Measurements from ENCODE around the gene ITGA6. TPM values are rescaled to one million over a fixed set of nuclear protein-coding genes. Genes with fewer than 3 reads are reported as not detected.

The ITGA6 gene
- polyA plus RNA-seq, 1 experiment: 14.8 TPM

- CTCF ChIA-PET: no interaction called here
Observed at GRCh38 chr2:172389685-172390339, 37.6 kb upstream of the ITGA6 start.

GRCh38 chr2:172394002-172394401 lies 33.4 kb upstream of the ITGA6 start:
- CTCF ChIA-PET: no interaction called here
- DNase-seq (ENCODE audit: low read depth, low spot score): no peak
- no peak for TF ChIP-seq CTCF (IDR thresholded peaks at IDR 0.05; ENCODE audit: low read depth, low read length)
- Histone ChIP-seq H3K9me3 (ENCODE audit: control insufficient read depth, insufficient read depth, low read length) (no peaks in the 10 kb centered on the region), H3K4me3 (ENCODE audit: low read depth, low read length) (no peak overlapping the region), H3K27ac (ENCODE audit: low read depth, low read length) (no peak overlapping the region), H3K27me3 (ENCODE audit: control insufficient read depth, insufficient read depth, low read length) (peaks cover 4% of the 10 kb centered on the region)
- POLR2A ChIA-PET: no interaction called here

More at GRCh38 chr2:172389685-172390339, 37.6 kb upstream of the ITGA6 start:
- Histone ChIP-seq H3K4me3 (ENCODE audit: low read depth, low read length) (no peak overlapping the region), H3K9me3 (ENCODE audit: control insufficient read depth, insufficient read depth, low read length) (no peaks in the 10 kb centered on the region), H3K27ac (ENCODE audit: low read depth, low read length) (no peak overlapping the region), H3K27me3 (ENCODE audit: control insufficient read depth, insufficient read depth, low read length) (no peaks in the 10 kb centered on the region)
- POLR2A ChIA-PET: no interaction called here
- no peak for DNase-seq (ENCODE audit: low read depth, low spot score)
- TF ChIP-seq CTCF (IDR thresholded peaks at IDR 0.05; ENCODE audit: low read depth, low read length): no peak

GRCh38 chr2:172395503-172395902 lies 31.9 kb upstream of the ITGA6 start:
- ChIA-PET CTCF (interaction anchor here (0.6 to 1.0 kb wide), 2 partner anchors 10 to 14 kb away, joined by 3 read pairs; no protein-coding TSS in a partner anchor), POLR2A (interaction anchor here (0.7 kb wide), 1 partner anchor 54 kb away, joined by 3 read pairs; no protein-coding TSS in a partner anchor)
- H3K27me3 ChIP-seq (ENCODE audit: control insufficient read depth, insufficient read depth, low read length): peaks cover 4% of the 10 kb centered on the region
- no peak for TF ChIP-seq CTCF (IDR thresholded peaks at IDR 0.05; ENCODE audit: low read depth, low read length)
- H3K4me3 ChIP-seq (ENCODE audit: low read depth, low read length): no peak overlapping the region
- no peaks in the 10 kb centered on the region for H3K9me3 ChIP-seq (ENCODE audit: control insufficient read depth, insufficient read depth, low read length)
- DNase-seq (ENCODE audit: low read depth, low spot score): no peak
- no peak overlapping the region for H3K27ac ChIP-seq (ENCODE audit: low read depth, low read length)

GRCh38 chr2:172397148-172397834 lies 30.1 kb upstream of the ITGA6 start:
- no peak overlapping the region for H3K4me3 ChIP-seq (ENCODE audit: low read depth, low read length)
- CTCF ChIA-PET: no interaction called here
- H3K27ac ChIP-seq (ENCODE audit: low read depth, low read length): no peak overlapping the region
- TF ChIP-seq CTCF (IDR thresholded peaks at IDR 0.05; ENCODE audit: low read depth, low read length): no peak
- POLR2A ChIA-PET: no interaction called here
- peaks cover 4% of the 10 kb centered on the region for H3K27me3 ChIP-seq (ENCODE audit: control insufficient read depth, insufficient read depth, low read length)
- H3K9me3 ChIP-seq (ENCODE audit: control insufficient read depth, insufficient read depth, low read length): no peaks in the 10 kb centered on the region
- DNase-seq (ENCODE audit: low read depth, low spot score): no peak

GRCh38 chr2:172398440-172398839 lies 28.9 kb upstream of the ITGA6 start:
- no peak for DNase-seq (ENCODE audit: low read depth, low spot score)
- Histone ChIP-seq H3K27ac (ENCODE audit: low read depth, low read length) (no peak overlapping the region), H3K9me3 (ENCODE audit: control insufficient read depth, insufficient read depth, low read length) (no peaks in the 10 kb centered on the region), H3K27me3 (ENCODE audit: control insufficient read depth, insufficient read depth, low read length) (peaks cover 4% of the 10 kb centered on the region), H3K4me3 (ENCODE audit: low read depth, low read length) (no peak overlapping the region)
- POLR2A ChIA-PET: no interaction called here
- TF ChIP-seq CTCF (IDR thresholded peaks at IDR 0.05; ENCODE audit: low read depth, low read length): no peak
- CTCF ChIA-PET: interaction anchor here (1.6 kb wide), 1 partner anchor 42 kb away, joined by 4 read pairs; no protein-coding TSS in a partner anchor

Measured in AG04450 (cell line).